HCT116 (cell line): ENCODE measurements around the gene OGA. TPM values are rescaled to one million over a fixed set of nuclear protein-coding genes. Genes with fewer than 3 reads are reported as not detected.

Source experiments
- ATAC-seq: fragments of 200-7000 bp; cut with Tn5 transposase; 2 replicates; pipeline ENCODE4 v1.9.1; 2020; ENCODE audit warnings: mild to moderate bottlenecking, moderate library complexity
- BruUV-seq: library from RNA; stranded (reverse); fragments of 400-500 nt; replicated peaks from 2 replicates; lab custom pipeline; 2021; lab: Mats Ljungman, UMichigan
- CTCF ChIA-PET: fragments of 300-600 bp; sonication (Branson Sonifier 250); formaldehyde crosslinking; loops from one replicate; lab custom pipeline; 2021; ENCODE audit warnings: antibody characterized with exemption; lab: Charles Lee
- POLR2A ChIA-PET: fragments of 300-600, 350-600 bp; sonication (Branson Sonifier 250); formaldehyde crosslinking; loops from one replicate; lab custom pipeline; 2021; ENCODE audit warnings: antibody characterized with exemption; lab: Charles Lee
- RAD21 ChIA-PET, 2 experiments: fragments of 300-600 bp; sonication (Branson Sonifier 250); formaldehyde crosslinking; loops; one replicate each; lab custom pipeline; 2023; ENCODE audit warnings: low total read pairs in 2 of 2; ENCODE audit not compliant: uncharacterized antibody in 2 of 2, unreplicated experiment in 2 of 2, low non-redundant PET in 1 of 2; lab: Charles Lee
- DNase-seq: peaks from one replicate; pipeline ENCODE4 v3.0.0-alpha.2; 2010; ENCODE audit warnings: low read depth, low spot score
- H2AFZ ChIP-seq: fragments of 200-600 bp; shearing (Covaris generic), sonication (generic); 2 replicates; pipeline ENCODE4 v1.6.1; 2017; ENCODE audit warnings: low read depth, mixed run types, mixed read lengths, antibody characterized with exemption, low read length; ENCODE audit not compliant: poor library complexity, severe bottlenecking
- H3K27ac ChIP-seq: 2 replicates; pipeline ENCODE4 v1.5.1; 2012; ENCODE audit warnings: low read depth, low read length
- H3K27me3 ChIP-seq: fragments of 200-600 bp; sonication (generic); 2 replicates; pipeline ENCODE4 v1.6.1; 2016; ENCODE audit warnings: mixed run types, low read length, mixed read lengths; ENCODE audit not compliant: insufficient read depth
- H3K36me3 ChIP-seq, 2 experiments: fragments of 200-500 bp in 1 of 2; fragments of 200-600 bp in 1 of 2; sonication (Bioruptor generic) in 1 of 2; sonication (generic) in 1 of 2; 2 replicates each; pipeline versions ENCODE4 v1.5.1 to v1.6.1; 2014 to 2016; ENCODE audit warnings: low read length in 2 of 2, inconsistent platforms in 1 of 2, mixed read lengths in 1 of 2, mixed run types in 1 of 2; ENCODE audit not compliant: insufficient read depth in 2 of 2, control insufficient read depth in 1 of 2
- H3K4me1 ChIP-seq, 2 experiments: fragments of 200-600 bp in 1 of 2; sonication (generic) in 1 of 2; 2 replicates each; pipeline versions ENCODE4 v1.5.1 to v1.6.1; 2012 to 2017; ENCODE audit warnings: low read length in 2 of 2, inconsistent platforms in 1 of 2, mild to moderate bottlenecking in 1 of 2, mixed read lengths in 1 of 2, mixed run types in 1 of 2, moderate library complexity in 1 of 2; ENCODE audit not compliant: insufficient read depth in 2 of 2, control insufficient read depth in 1 of 2
- H3K4me2 ChIP-seq: fragments of 200-600 bp; sonication (generic); 2 replicates; pipeline ENCODE4 v1.6.1; 2017; ENCODE audit warnings: mixed run types, low read length, mixed read lengths
- H3K4me3 ChIP-seq, 2 experiments: fragments of 200-600 bp in 1 of 2; sonication (generic) in 1 of 2; replicated peaks in 1 of 2; 2 replicates each; pipeline ENCODE4 v1.5.1; 2011 to 2016; ENCODE audit warnings: low read length in 2 of 2, control low read depth in 1 of 2, low read depth in 1 of 2, mild to moderate bottlenecking in 1 of 2, mixed read lengths in 1 of 2, mixed run types in 1 of 2
- H3K79me2 ChIP-seq: fragments of 200-600 bp; sonication (generic); 2 replicates; pipeline ENCODE4 v1.6.1; 2017; ENCODE audit warnings: mild to moderate bottlenecking, mixed run types, low read length, moderate library complexity, mixed read lengths; ENCODE audit not compliant: insufficient read depth
- H3K9ac ChIP-seq: fragments of 200-600 bp; sonication (generic); 2 replicates; pipeline ENCODE4 v1.6.1; 2016; ENCODE audit warnings: low read length, mixed read lengths
- H3K9me2 ChIP-seq: fragments of 200-600 bp; sonication (generic), shearing (Covaris generic); 2 replicates; pipeline ENCODE4 v1.6.1; 2017; ENCODE audit warnings: mixed run types, mild to moderate bottlenecking, moderate library complexity; ENCODE audit not compliant: insufficient read depth
- H3K9me3 ChIP-seq, 2 experiments: fragments of 200-500 bp in 1 of 2; fragments of 200-600 bp in 1 of 2; sonication (Bioruptor generic) in 1 of 2; sonication (generic) in 1 of 2; 2 replicates each; pipeline ENCODE4 v1.6.1; 2014 to 2017; ENCODE audit warnings: low read length in 2 of 2, mixed read lengths in 2 of 2, inconsistent platforms in 1 of 2, low read depth in 1 of 2, mild to moderate bottlenecking in 1 of 2, mixed run types in 1 of 2, moderate library complexity in 1 of 2; ENCODE audit not compliant: control insufficient read depth in 1 of 2, insufficient read depth in 1 of 2
- H4K20me1 ChIP-seq: fragments of 200-600 bp; sonication (generic), shearing (Covaris generic); 2 replicates; pipeline ENCODE4 v1.6.1; 2017; ENCODE audit warnings: mixed run types, mild to moderate bottlenecking, moderate library complexity; ENCODE audit not compliant: insufficient read depth
- CBX3 ChIP-seq: IDR thresholded peaks from 2 replicates; pipeline ENCODE4 v1.6.1; 2012; ENCODE audit warnings: low read depth
- CEBPB ChIP-seq: IDR thresholded peaks from 2 replicates; pipeline ENCODE4 v1.6.1; 2012; ENCODE audit warnings: low read depth
- EGR1 ChIP-seq: IDR thresholded peaks from 2 replicates; pipeline ENCODE4 v1.6.1; 2012; ENCODE audit warnings: low read depth
- ELF1 ChIP-seq: IDR thresholded peaks from 2 replicates; pipeline ENCODE4 v1.6.1; 2012; ENCODE audit warnings: low read depth, borderline replicate concordance
- EZH2 ChIP-seq: fragments of 200-600 bp; sonication (generic); IDR thresholded peaks from 2 replicates; pipeline ENCODE4 v1.6.1; 2017; ENCODE audit warnings: antibody characterized with exemption, mixed run types
- EZH2phosphoT487 ChIP-seq: fragments of 200-600 bp; IDR thresholded peaks from 2 replicates; pipeline ENCODE4 v1.6.1; 2018; ENCODE audit warnings: antibody characterized with exemption, borderline replicate concordance
- FOSL1 ChIP-seq: IDR thresholded peaks from 2 replicates; pipeline ENCODE4 v1.6.1; 2012; ENCODE audit warnings: low read depth
- JUND ChIP-seq: IDR thresholded peaks from 2 replicates; pipeline ENCODE4 v1.6.1; 2012
- POLR2A ChIP-seq: IDR thresholded peaks from 2 replicates; pipeline ENCODE4 v1.7.0; 2011; ENCODE audit warnings: borderline replicate concordance; ENCODE audit not compliant: insufficient read depth, insufficient read length; ENCODE audit errors: extremely low read depth
- POLR2AphosphoS5 ChIP-seq: IDR thresholded peaks from 2 replicates; pipeline ENCODE4 v1.6.1; 2011; ENCODE audit warnings: mild to moderate bottlenecking, low read depth, low read length, moderate library complexity
- RAD21 ChIP-seq: IDR thresholded peaks from 2 replicates; pipeline ENCODE4 v1.6.1; 2012; ENCODE audit warnings: low read depth, mild to moderate bottlenecking
- SIN3A ChIP-seq: IDR thresholded peaks from 2 replicates; pipeline ENCODE4 v1.6.1; 2012; ENCODE audit warnings: low read depth
- TCF7L2 ChIP-seq: IDR thresholded peaks from 2 replicates; pipeline ENCODE4 v1.7.0; 2011; ENCODE audit warnings: borderline replicate concordance, inconsistent platforms; ENCODE audit not compliant: insufficient read depth, insufficient read length; ENCODE audit errors: extremely low read depth
- YY1 ChIP-seq: IDR thresholded peaks from 2 replicates; pipeline ENCODE4 v1.6.1; 2011; ENCODE audit warnings: low read length, low read depth, moderate library complexity, mild to moderate bottlenecking; ENCODE audit not compliant: insufficient replicate concordance; ENCODE audit errors: extremely low read depth
- ZNF274 ChIP-seq: fragments of 200-500 bp; sonication (Bioruptor generic); IDR thresholded peaks from 2 replicates; pipeline ENCODE4 v1.6.1; 2014; ENCODE audit warnings: mild to moderate bottlenecking, low read depth, low read length, inconsistent platforms
- intact Hi-C: fragments of 100-400 bp; cut with micrococcal nuclease; formaldehyde crosslinking; loops from 2 replicates; pipeline ENCODE4 v1.10.0; 2022
- total RNA-seq: library from RNA; stranded (reverse); gene quantifications from one replicate; pipeline ENCODE4 v1.2.1, GENCODE V29; 2021; ENCODE audit not compliant: unreplicated experiment
- TF ChIP-seq, protein P1 (sequence below): IDR thresholded peaks from 2 replicates; pipeline ENCODE4 v1.6.1; 2012; ENCODE audit warnings: low read depth
- TF ChIP-seq, protein P2 (sequence below): IDR thresholded peaks from 2 replicates; pipeline ENCODE4 v1.6.1; 2011; ENCODE audit warnings: mild to moderate bottlenecking, low read length, moderate library complexity; ENCODE audit not compliant: insufficient replicate concordance; ENCODE audit errors: extremely low read depth
- TF ChIP-seq, protein P3 (sequence below): IDR thresholded peaks from 2 replicates; pipeline ENCODE4 v1.6.1; 2012
- TF ChIP-seq, protein P4 (sequence below): IDR thresholded peaks from 2 replicates; pipeline ENCODE4 v1.6.1; 2012

Gene OGA
- total RNA-seq, 1 experiment from 2014 or later: 127 TPM

DNA sequence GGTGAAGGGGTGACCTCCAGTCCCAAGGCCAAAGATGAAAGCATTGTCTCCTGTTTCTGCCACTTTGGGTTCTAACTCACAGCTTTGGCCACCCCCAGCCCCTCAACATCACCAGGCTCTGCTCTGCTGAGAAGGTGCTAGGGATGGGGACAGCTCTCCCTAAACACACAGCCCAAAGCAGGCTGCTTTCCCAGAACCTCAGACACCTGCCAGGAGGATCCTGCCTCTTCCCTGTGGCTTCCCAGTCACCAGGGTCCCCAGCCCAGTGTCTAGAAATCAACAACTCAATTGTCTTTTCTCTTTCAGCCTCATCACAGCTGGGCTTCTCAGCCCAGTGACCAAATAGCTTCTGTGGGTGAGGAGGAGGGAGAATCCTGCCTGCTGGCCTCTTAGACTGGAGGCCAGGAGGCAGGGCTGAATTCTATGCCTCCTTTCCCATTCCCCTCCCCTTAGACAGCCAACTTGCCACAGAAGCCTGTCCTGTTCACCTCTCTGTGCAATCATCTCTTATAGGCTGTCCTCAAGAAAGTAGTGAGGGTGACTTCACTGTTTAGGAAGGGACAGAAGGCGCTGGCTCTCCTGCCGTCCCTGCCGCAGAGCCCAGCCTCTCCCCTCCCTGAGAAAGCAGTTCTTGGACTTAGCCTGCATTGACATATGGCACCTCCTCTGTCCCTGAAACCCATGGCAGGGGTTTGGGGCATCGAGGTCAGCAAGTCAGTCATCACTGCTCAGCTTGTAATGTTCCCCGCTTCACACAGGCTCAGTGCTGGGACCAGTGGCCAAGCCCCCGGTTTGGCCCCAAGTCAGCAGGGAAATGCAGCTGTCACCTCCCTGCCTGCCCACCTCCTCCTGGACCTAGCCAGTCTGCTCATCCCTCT, 46.0 kb downstream of the OGA start:
- Histone ChIP-seq H3K4me1 (no peaks in the 10 kb centered on the region), H3K4me2 (no peak overlapping the region), H3K27me3 (no peaks in the 10 kb centered on the region), H2AFZ (no peak overlapping the region), H3K9me2 (no peaks in the 10 kb centered on the region), H3K27ac (no peak overlapping the region), H3K79me2 (no peaks in the 10 kb centered on the region), H4K20me1 (no peaks in the 10 kb centered on the region), H3K9ac (no peak overlapping the region), H3K36me3 (no peaks in the 10 kb centered on the region), H3K4me3 (no peak overlapping the region), H3K9me3 (no peaks in the 10 kb centered on the region)
- TF ChIP-seq JUND (no peak), SIN3A (no peak), FOSL1 (no peak), POLR2AphosphoS5 (no peak), RAD21 (no peak), YY1 (no peak), EGR1 (no peak), CBX3 (no peak), EZH2 (no peak), POLR2A (no peak), CEBPB (no peak), ELF1 (no peak), EZH2phosphoT487 (no peak), ZNF274 (no peak), TCF7L2 (no peak)
- TF ChIP-seq, protein P1, sequence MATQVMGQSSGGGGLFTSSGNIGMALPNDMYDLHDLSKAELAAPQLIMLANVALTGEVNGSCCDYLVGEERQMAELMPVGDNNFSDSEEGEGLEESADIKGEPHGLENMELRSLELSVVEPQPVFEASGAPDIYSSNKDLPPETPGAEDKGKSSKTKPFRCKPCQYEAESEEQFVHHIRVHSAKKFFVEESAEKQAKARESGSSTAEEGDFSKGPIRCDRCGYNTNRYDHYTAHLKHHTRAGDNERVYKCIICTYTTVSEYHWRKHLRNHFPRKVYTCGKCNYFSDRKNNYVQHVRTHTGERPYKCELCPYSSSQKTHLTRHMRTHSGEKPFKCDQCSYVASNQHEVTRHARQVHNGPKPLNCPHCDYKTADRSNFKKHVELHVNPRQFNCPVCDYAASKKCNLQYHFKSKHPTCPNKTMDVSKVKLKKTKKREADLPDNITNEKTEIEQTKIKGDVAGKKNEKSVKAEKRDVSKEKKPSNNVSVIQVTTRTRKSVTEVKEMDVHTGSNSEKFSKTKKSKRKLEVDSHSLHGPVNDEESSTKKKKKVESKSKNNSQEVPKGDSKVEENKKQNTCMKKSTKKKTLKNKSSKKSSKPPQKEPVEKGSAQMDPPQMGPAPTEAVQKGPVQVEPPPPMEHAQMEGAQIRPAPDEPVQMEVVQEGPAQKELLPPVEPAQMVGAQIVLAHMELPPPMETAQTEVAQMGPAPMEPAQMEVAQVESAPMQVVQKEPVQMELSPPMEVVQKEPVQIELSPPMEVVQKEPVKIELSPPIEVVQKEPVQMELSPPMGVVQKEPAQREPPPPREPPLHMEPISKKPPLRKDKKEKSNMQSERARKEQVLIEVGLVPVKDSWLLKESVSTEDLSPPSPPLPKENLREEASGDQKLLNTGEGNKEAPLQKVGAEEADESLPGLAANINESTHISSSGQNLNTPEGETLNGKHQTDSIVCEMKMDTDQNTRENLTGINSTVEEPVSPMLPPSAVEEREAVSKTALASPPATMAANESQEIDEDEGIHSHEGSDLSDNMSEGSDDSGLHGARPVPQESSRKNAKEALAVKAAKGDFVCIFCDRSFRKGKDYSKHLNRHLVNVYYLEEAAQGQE: no peak
- TF ChIP-seq, protein P2, sequence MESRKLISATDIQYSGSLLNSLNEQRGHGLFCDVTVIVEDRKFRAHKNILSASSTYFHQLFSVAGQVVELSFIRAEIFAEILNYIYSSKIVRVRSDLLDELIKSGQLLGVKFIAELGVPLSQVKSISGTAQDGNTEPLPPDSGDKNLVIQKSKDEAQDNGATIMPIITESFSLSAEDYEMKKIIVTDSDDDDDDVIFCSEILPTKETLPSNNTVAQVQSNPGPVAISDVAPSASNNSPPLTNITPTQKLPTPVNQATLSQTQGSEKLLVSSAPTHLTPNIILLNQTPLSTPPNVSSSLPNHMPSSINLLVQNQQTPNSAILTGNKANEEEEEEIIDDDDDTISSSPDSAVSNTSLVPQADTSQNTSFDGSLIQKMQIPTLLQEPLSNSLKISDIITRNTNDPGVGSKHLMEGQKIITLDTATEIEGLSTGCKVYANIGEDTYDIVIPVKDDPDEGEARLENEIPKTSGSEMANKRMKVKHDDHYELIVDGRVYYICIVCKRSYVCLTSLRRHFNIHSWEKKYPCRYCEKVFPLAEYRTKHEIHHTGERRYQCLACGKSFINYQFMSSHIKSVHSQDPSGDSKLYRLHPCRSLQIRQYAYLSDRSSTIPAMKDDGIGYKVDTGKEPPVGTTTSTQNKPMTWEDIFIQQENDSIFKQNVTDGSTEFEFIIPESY: no peak
- TF ChIP-seq, protein P3, sequence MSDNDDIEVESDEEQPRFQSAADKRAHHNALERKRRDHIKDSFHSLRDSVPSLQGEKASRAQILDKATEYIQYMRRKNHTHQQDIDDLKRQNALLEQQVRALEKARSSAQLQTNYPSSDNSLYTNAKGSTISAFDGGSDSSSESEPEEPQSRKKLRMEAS: no peak
- TF ChIP-seq, protein P4, sequence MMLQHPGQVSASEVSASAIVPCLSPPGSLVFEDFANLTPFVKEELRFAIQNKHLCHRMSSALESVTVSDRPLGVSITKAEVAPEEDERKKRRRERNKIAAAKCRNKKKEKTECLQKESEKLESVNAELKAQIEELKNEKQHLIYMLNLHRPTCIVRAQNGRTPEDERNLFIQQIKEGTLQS: no peak
- intact Hi-C loops: no loop called here
- DNase-seq: no peak
- no peak for ATAC-seq
- no TSS peak for BruUV-seq
- CTCF ChIA-PET: interaction anchor here (1.3 to 3.6 kb wide), 3 partner anchors 9 to 305 kb away, joined by 3 to 22 read pairs (median 10); no protein-coding TSS in a partner anchor
- POLR2A ChIA-PET: interaction anchor here (1.7 kb wide), 1 partner anchor 12 kb away, joined by 5 read pairs; the partner anchor contains the start of gene NPM3
- RAD21 ChIA-PET: interaction anchor here (0.9 to 1.1 kb wide), 2 partner anchors 170 kb away, joined by 3 to 4 read pairs; no protein-coding TSS in a partner anchor
